ENCODE data around the gene TMEM178A.

The TMEM178A gene

DNA sequence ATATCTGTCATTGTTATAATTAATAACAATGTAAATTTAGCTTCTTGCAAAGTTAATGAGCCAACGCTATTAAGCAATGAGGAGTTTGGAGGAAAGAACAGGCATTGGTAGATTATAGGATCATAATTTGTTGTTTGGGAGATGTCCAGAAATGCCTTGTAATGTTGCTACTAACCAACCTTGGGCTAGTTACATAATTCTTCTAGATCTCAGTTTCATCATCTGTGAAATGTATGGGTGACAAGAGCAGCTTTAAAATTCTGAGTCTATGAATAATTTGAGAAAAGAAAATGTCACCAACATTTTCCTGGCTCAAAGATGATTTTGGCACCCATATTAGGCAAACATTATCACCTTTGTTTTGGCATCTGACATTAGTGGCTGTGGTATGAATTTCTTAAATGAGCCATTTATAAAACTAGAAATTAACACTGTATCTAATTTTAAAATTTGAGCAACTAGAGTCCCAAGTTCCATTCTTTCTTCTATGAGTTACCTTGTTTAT, 2.9 kb downstream of the TMEM178A start:
- H2AFZ ChIP-seq (ENCODE audit: low read depth, low read length): no peak overlapping the region
- H3K79me2 ChIP-seq (ENCODE audit: insufficient read depth, low read length): no peaks in the 10 kb centered on the region
- no peak overlapping the region for H3K4me2 ChIP-seq (ENCODE audit: insufficient read depth, low read length)
- no peak overlapping the region for H3K4me3 ChIP-seq (ENCODE audit: low read depth in 1 of 2, low read length in 2 of 2)
- no peaks in the 10 kb centered on the region for H3K4me1 ChIP-seq (ENCODE audit: insufficient read depth, low read length)
- H3K9me3 ChIP-seq (ENCODE audit: insufficient read depth, low read length, severe bottlenecking): peaks cover 2% of the 10 kb centered on the region
- H3K27ac ChIP-seq (ENCODE audit: low read length): no peak overlapping the region
- H4K20me1 ChIP-seq (ENCODE audit: insufficient read depth, low read length): no peaks in the 10 kb centered on the region
- no peaks in the 10 kb centered on the region for H3K27me3 ChIP-seq (ENCODE audit: insufficient read depth, low read length, poor library complexity)
- H3K9ac ChIP-seq (ENCODE audit: low read depth, low read length): no peak overlapping the region
- ATAC-seq (ENCODE audit: insufficient read depth, low read depth) (no peak), DNase-seq (no peak)
- H3K36me3 ChIP-seq (ENCODE audit: insufficient read depth, low read length): no peaks in the 10 kb centered on the region
- no peak for TF ChIP-seq EZH2 (IDR thresholded peaks at IDR 0.05; ENCODE audit: borderline replicate concordance, low read depth, low read length, severe bottlenecking)
- TF ChIP-seq, protein P1, sequence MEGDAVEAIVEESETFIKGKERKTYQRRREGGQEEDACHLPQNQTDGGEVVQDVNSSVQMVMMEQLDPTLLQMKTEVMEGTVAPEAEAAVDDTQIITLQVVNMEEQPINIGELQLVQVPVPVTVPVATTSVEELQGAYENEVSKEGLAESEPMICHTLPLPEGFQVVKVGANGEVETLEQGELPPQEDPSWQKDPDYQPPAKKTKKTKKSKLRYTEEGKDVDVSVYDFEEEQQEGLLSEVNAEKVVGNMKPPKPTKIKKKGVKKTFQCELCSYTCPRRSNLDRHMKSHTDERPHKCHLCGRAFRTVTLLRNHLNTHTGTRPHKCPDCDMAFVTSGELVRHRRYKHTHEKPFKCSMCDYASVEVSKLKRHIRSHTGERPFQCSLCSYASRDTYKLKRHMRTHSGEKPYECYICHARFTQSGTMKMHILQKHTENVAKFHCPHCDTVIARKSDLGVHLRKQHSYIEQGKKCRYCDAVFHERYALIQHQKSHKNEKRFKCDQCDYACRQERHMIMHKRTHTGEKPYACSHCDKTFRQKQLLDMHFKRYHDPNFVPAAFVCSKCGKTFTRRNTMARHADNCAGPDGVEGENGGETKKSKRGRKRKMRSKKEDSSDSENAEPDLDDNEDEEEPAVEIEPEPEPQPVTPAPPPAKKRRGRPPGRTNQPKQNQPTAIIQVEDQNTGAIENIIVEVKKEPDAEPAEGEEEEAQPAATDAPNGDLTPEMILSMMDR (IDR thresholded peaks at IDR 0.05; ENCODE audit: borderline replicate concordance, extremely low read depth, low read length, poor library complexity, severe bottlenecking): no peak

DNA sequence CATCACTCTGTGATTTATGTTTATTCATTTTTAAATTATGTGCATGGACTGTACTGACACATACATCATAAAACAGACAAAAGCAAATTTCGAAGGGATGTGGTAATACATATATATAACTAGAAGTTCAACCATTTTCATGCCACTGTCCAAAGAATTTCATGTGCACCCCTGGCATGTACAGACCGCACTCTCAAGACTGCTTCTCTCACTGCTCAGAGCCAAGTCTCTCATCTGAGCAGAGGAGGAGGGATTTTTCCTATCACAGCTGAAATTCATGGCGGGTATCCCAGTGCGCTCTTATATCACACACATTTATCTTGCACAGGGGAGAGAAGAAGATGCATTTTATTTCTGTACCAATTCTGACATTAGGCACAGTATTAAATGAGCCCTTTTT, 5.9 kb downstream of the TMEM178A start:
- H3K79me2 ChIP-seq (ENCODE audit: insufficient read depth, low read length): no peaks in the 10 kb centered on the region
- no peak overlapping the region for H3K27ac ChIP-seq (ENCODE audit: low read length)
- H3K27me3 ChIP-seq (ENCODE audit: insufficient read depth, low read length, poor library complexity): no peaks in the 10 kb centered on the region
- TF ChIP-seq, protein P1 (IDR thresholded peaks at IDR 0.05; ENCODE audit: borderline replicate concordance, extremely low read depth, low read length, poor library complexity, severe bottlenecking): no peak
- TF ChIP-seq EZH2 (IDR thresholded peaks at IDR 0.05; ENCODE audit: borderline replicate concordance, low read depth, low read length, severe bottlenecking): no peak
- no peak for DNase-seq
- no peaks in the 10 kb centered on the region for H3K36me3 ChIP-seq (ENCODE audit: insufficient read depth, low read length)
- no peaks in the 10 kb centered on the region for H3K4me1 ChIP-seq (ENCODE audit: insufficient read depth, low read length)
- H3K9me3 ChIP-seq (ENCODE audit: insufficient read depth, low read length, severe bottlenecking): no peaks in the 10 kb centered on the region
- H2AFZ ChIP-seq (ENCODE audit: low read depth, low read length): no peak overlapping the region
- H4K20me1 ChIP-seq (ENCODE audit: insufficient read depth, low read length): no peaks in the 10 kb centered on the region
- no peak overlapping the region for H3K4me2 ChIP-seq (ENCODE audit: insufficient read depth, low read length)
- ATAC-seq (ENCODE audit: insufficient read depth, low read depth): no peak
- no peak overlapping the region for H3K9ac ChIP-seq (ENCODE audit: low read depth, low read length)
- no peak overlapping the region for H3K4me3 ChIP-seq (ENCODE audit: low read depth in 1 of 2, low read length in 2 of 2)

DNA sequence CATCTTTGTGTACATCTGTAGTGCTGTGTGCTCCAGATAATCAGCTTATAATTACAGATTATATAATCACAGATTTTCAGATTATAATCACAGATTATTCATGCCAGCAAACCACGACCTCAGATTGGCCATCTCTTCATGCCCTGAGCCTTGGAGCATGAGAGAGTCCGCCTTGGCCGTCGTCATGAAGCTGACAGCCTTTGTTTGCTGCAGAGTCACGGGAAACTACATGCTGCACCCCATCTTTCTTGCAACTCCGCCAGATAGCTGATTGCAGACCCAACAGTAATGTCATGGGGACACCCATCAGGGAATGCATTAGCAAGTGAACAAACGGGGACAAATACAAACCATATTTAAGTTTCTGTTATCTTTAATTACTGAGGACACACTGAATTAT, 7.3 kb downstream of the TMEM178A start:
- no peak overlapping the region for H3K4me3 ChIP-seq (ENCODE audit: low read depth in 1 of 2, low read length in 2 of 2)
- H3K9me3 ChIP-seq (ENCODE audit: insufficient read depth, low read length, severe bottlenecking): no peaks in the 10 kb centered on the region
- no peak overlapping the region for H3K4me2 ChIP-seq (ENCODE audit: insufficient read depth, low read length)
- H3K4me1 ChIP-seq (ENCODE audit: insufficient read depth, low read length): no peaks in the 10 kb centered on the region
- no peak for ATAC-seq (ENCODE audit: insufficient read depth, low read depth)
- no peak for TF ChIP-seq EZH2 (IDR thresholded peaks at IDR 0.05; ENCODE audit: borderline replicate concordance, low read depth, low read length, severe bottlenecking)
- TF ChIP-seq, protein P1 (IDR thresholded peaks at IDR 0.05; ENCODE audit: borderline replicate concordance, extremely low read depth, low read length, poor library complexity, severe bottlenecking): no peak
- no peak overlapping the region for H3K27ac ChIP-seq (ENCODE audit: low read length)
- H3K36me3 ChIP-seq (ENCODE audit: insufficient read depth, low read length): no peaks in the 10 kb centered on the region
- no peaks in the 10 kb centered on the region for H3K27me3 ChIP-seq (ENCODE audit: insufficient read depth, low read length, poor library complexity)
- no peak for DNase-seq
- H2AFZ ChIP-seq (ENCODE audit: low read depth, low read length): no peak overlapping the region
- no peaks in the 10 kb centered on the region for H3K79me2 ChIP-seq (ENCODE audit: insufficient read depth, low read length)
- no peaks in the 10 kb centered on the region for H4K20me1 ChIP-seq (ENCODE audit: insufficient read depth, low read length)
- no peak overlapping the region for H3K9ac ChIP-seq (ENCODE audit: low read depth, low read length)

DNA sequence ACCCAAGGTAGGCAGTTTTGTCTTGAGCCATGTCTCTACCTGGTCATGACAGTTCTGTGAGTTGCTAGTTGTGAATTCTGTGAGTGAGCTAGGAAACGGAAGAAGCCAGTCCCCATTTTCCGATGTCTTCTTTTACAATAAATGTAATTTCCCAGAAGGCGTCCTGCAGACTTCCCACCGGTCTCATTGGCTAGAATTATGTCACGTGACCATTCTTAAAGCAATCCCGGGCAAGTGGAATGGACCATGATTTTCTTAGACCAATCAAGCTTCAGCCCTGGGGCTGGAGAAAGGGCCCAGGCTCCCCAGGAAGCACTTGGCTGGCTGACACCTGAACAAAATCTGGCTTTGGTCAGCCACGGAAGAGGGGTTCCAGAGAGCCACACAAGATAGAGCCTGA, 10.6 kb downstream of the TMEM178A start:
- H3K4me2 ChIP-seq (ENCODE audit: insufficient read depth, low read length): no peak overlapping the region
- no peaks in the 10 kb centered on the region for H3K27me3 ChIP-seq (ENCODE audit: insufficient read depth, low read length, poor library complexity)
- H2AFZ ChIP-seq (ENCODE audit: low read depth, low read length): no peak overlapping the region
- no peaks in the 10 kb centered on the region for H3K4me1 ChIP-seq (ENCODE audit: insufficient read depth, low read length)
- TF ChIP-seq, protein P1 (IDR thresholded peaks at IDR 0.05; ENCODE audit: borderline replicate concordance, extremely low read depth, low read length, poor library complexity, severe bottlenecking): no peak
- TF ChIP-seq EZH2 (IDR thresholded peaks at IDR 0.05; ENCODE audit: borderline replicate concordance, low read depth, low read length, severe bottlenecking): no peak
- H3K79me2 ChIP-seq (ENCODE audit: insufficient read depth, low read length): no peaks in the 10 kb centered on the region
- peaks cover 3% of the 10 kb centered on the region for H3K9me3 ChIP-seq (ENCODE audit: insufficient read depth, low read length, severe bottlenecking)
- no peak overlapping the region for H3K9ac ChIP-seq (ENCODE audit: low read depth, low read length)
- ATAC-seq (ENCODE audit: insufficient read depth, low read depth) (no peak), DNase-seq (no peak)
- H3K36me3 ChIP-seq (ENCODE audit: insufficient read depth, low read length): no peaks in the 10 kb centered on the region
- H3K27ac ChIP-seq (ENCODE audit: low read length): no peak overlapping the region
- no peaks in the 10 kb centered on the region for H4K20me1 ChIP-seq (ENCODE audit: insufficient read depth, low read length)
- no peak overlapping the region for H3K4me3 ChIP-seq (ENCODE audit: low read depth in 1 of 2, low read length in 2 of 2)
